ENCODE results near the gene ADGRV1.

GRCh38 chr5:91211997-91212713 lies 653.6 kb downstream of the ADGRV1 start:
- no peak for TF ChIP-seq CTCF (conservative IDR thresholded peaks at IDR 0.05; ENCODE audit: low read length)
- no peak for TF ChIP-seq EZH2phosphoT487 (IDR thresholded peaks at IDR 0.05; ENCODE audit: borderline replicate concordance)

All from Loucy (cell line).